GM12878 (cell line): ENCODE data around the gene CRIM1. TPM values are rescaled to one million over a fixed set of nuclear protein-coding genes. Genes with fewer than 3 reads are reported as not detected.

Experiments
- ATAC-seq: fragments of 200-7000 bp; cut with Tn5 transposase; 3 replicates; pipeline ENCODE4 v1.9.1; 2020; ENCODE audit warnings: mild to moderate bottlenecking, moderate library complexity
- BruUV-seq: library from RNA; stranded (reverse); fragments of 400-500 nt; replicated peaks from 2 replicates; lab custom pipeline; 2021; lab: Mats Ljungman, UMichigan
- CTCF ChIA-PET: fragments of 300-600 bp; sonication (Branson Sonifier 250); formaldehyde crosslinking; extraction: SDS; loops from one replicate; lab custom pipeline; 2021; ENCODE audit warnings: inconsistent platforms; lab: Yijun Ruan, JAX
- POLR2A ChIA-PET: fragments of 350-600 bp; formaldehyde crosslinking; extraction: SDS; loops from one replicate; lab custom pipeline; 2021; ENCODE audit warnings: inconsistent platforms; lab: Charles Lee
- RAD21 ChIA-PET: fragments of 300-600 bp; sonication (Branson Sonifier 250); formaldehyde crosslinking; loops from one replicate; lab custom pipeline; 2023; ENCODE audit warnings: antibody characterized with exemption; ENCODE audit not compliant: unreplicated experiment; lab: Charles Lee
- SMC1A ChIA-PET: fragments of 300-600 bp; sonication (Branson Sonifier 250); formaldehyde crosslinking; loops from one replicate; lab custom pipeline; 2023; ENCODE audit not compliant: unreplicated experiment, uncharacterized antibody; lab: Charles Lee
- DNase-seq: peaks from one replicate; pipeline ENCODE4 v3.0.0-alpha.2; 2011; ENCODE audit warnings: low read depth, low spot score
- FAIRE-seq: peaks from 3 replicates; lab custom pipeline; 2011; peaks lifted over from hg19 to GRCh38; lab: Jason Lieb, UNC
- H2AFZ ChIP-seq: 2 replicates; pipeline ENCODE4 v1.6.0; 2011; ENCODE audit warnings: low read depth, low read length, control low read depth; ENCODE audit not compliant: control insufficient read depth
- H3K27ac ChIP-seq: 2 replicates; pipeline ENCODE4 v1.5.1; 2011; ENCODE audit warnings: control low read depth; ENCODE audit not compliant: control insufficient read depth, insufficient read depth
- H3K27me3 ChIP-seq, 2 experiments: replicated peaks in 1 of 2; 2 replicates each; pipeline versions ENCODE4 v1.6.0 to v1.6.1; 2011; ENCODE audit warnings: low read length in 1 of 2; ENCODE audit not compliant: control insufficient read depth in 2 of 2, insufficient read depth in 2 of 2
- H3K36me3 ChIP-seq, 2 experiments: 2 replicates each; pipeline ENCODE4 v1.5.1; 2011; ENCODE audit warnings: low read length in 1 of 2; ENCODE audit not compliant: control insufficient read depth in 2 of 2, insufficient read depth in 2 of 2
- H3K4me1 ChIP-seq: 2 replicates; pipeline ENCODE4 v1.6.1; 2011; ENCODE audit warnings: mild to moderate bottlenecking, low read length, moderate library complexity, mixed read lengths; ENCODE audit not compliant: control insufficient read depth, insufficient read depth
- H3K4me2 ChIP-seq: 2 replicates; pipeline ENCODE4 v1.6.0; 2011; ENCODE audit warnings: control low read depth; ENCODE audit not compliant: control insufficient read depth, insufficient read depth
- H3K4me3 ChIP-seq: fragments of 200-600 bp; sonication (generic); 2 replicates; pipeline ENCODE4 v1.5.1; 2016
- H3K79me2 ChIP-seq: 2 replicates; pipeline ENCODE4 v1.6.0; 2011; ENCODE audit warnings: low read length; ENCODE audit not compliant: control insufficient read depth, insufficient read depth
- H3K9ac ChIP-seq: 2 replicates; pipeline ENCODE4 v1.8.0; 2011; ENCODE audit warnings: low read length, control low read depth, mixed read lengths; ENCODE audit not compliant: control insufficient read depth, insufficient read depth
- H3K9me3 ChIP-seq: replicated peaks from 3 replicates; pipeline ENCODE4 v1.5.1; 2011; ENCODE audit warnings: mild to moderate bottlenecking, low read length; ENCODE audit not compliant: control insufficient read depth, insufficient read depth
- H4K20me1 ChIP-seq: 2 replicates; pipeline ENCODE4 v1.6.0; 2011; ENCODE audit not compliant: control insufficient read depth, insufficient read depth
- BACH1 ChIP-seq: fragments of 450-650 bp; IDR thresholded peaks from 2 replicates; pipeline ENCODE4 v1.6.1; 2017; ENCODE audit warnings: mild to moderate bottlenecking, borderline replicate concordance
- CBFB ChIP-seq: IDR thresholded peaks from 2 replicates; pipeline ENCODE4 v1.6.1; 2016; ENCODE audit warnings: antibody characterized with exemption, low read depth
- CHD2 ChIP-seq: IDR thresholded peaks from 2 replicates; pipeline ENCODE4 v1.6.1; 2011; ENCODE audit warnings: low read depth, low read length, improper control_type of control experiment, borderline replicate concordance
- EGR1 ChIP-seq, 2 experiments: IDR thresholded peaks; 1 replicate in 1 of 2; 2 replicates in 1 of 2; pipeline ENCODE4 v1.6.1; 2011 to 2012; ENCODE audit warnings: low read depth in 2 of 2, low read length in 2 of 2, borderline replicate concordance in 1 of 2, mild to moderate bottlenecking in 1 of 2, moderate library complexity in 1 of 2
- HDAC6 ChIP-seq: fragments of 200-600 bp; sonication (generic); IDR thresholded peaks from one replicate; pipeline ENCODE4 v1.8.0; 2017; ENCODE audit warnings: antibody characterized with exemption; ENCODE audit not compliant: unreplicated experiment
- MTA3 ChIP-seq: IDR thresholded peaks from 2 replicates; pipeline ENCODE4 v1.6.1; 2012; ENCODE audit warnings: low read length, inconsistent platforms, borderline replicate concordance
- MYB ChIP-seq: fragments of 150-350 bp; IDR thresholded peaks from 2 replicates; pipeline ENCODE4 v1.6.1; 2014; ENCODE audit warnings: mild to moderate bottlenecking, low read depth, low read length, borderline replicate concordance
- NFIC ChIP-seq: IDR thresholded peaks from 2 replicates; pipeline ENCODE4 v1.6.1; 2012; ENCODE audit warnings: low read depth, mild to moderate bottlenecking, inconsistent platforms, low read length, moderate library complexity
- NFYB ChIP-seq: IDR thresholded peaks from 2 replicates; pipeline ENCODE4 v1.6.1; 2011; ENCODE audit warnings: low read depth, mild to moderate bottlenecking, low read length, improper control_type of control experiment, moderate library complexity; ENCODE audit not compliant: insufficient read depth
- RUNX3 ChIP-seq: IDR thresholded peaks from 2 replicates; pipeline ENCODE4 v1.6.1; 2012; ENCODE audit warnings: low read length, inconsistent platforms
- ZNF622 ChIP-seq: fragments of 450-650 bp; IDR thresholded peaks from 2 replicates; pipeline ENCODE4 v1.6.1; 2017; ENCODE audit warnings: mild to moderate bottlenecking, inconsistent platforms
- ZSCAN29 ChIP-seq: fragments of 450-650 bp; IDR thresholded peaks from 2 replicates; pipeline ENCODE4 v1.6.1; 2017; ENCODE audit warnings: mild to moderate bottlenecking, moderate library complexity
- ZZZ3 ChIP-seq: IDR thresholded peaks from 2 replicates; pipeline ENCODE4 v1.6.1; 2011; ENCODE audit warnings: low read depth; ENCODE audit not compliant: control insufficient read depth, insufficient read length
- whole genome bisulfite sequencing: methylation state at CpG from one replicate; pipeline ENCODE4 v1.1.6; 2016; ENCODE audit warnings: low lambda C conversion rate; ENCODE audit not compliant: insufficient replicate concordance, insufficient coverage; ENCODE audit errors: missing lambda C conversion rate; 5-methylcytosine and 5-hydroxymethylcytosine counted together
- in situ Hi-C: fragments of 300-500 bp; cut with MboI; formaldehyde crosslinking; loops from 9 replicates; pipeline ENCODE4 v1.14.3; 2018; ENCODE audit warnings: mixed read lengths
- intact Hi-C: fragments of 100-400 bp; cut with micrococcal nuclease; formaldehyde crosslinking; loops from one replicate; pipeline ENCODE4 v1.14.2; 2022; ENCODE audit not compliant: unreplicated experiment
- polyA plus RNA-seq, 11 experiments: library from polyadenylated mRNA; depleted of rRNA in 4 of 11; unstranded in 6 of 11; stranded (reverse) in 5 of 11; fragments of >200 nt; fragmentation: Nextera tagmentation in 4 of 11; fragmentation: Illumina TruSeq in 1 of 11; extraction: Ambion mirVana in 4 of 11; extraction: Trizol in 1 of 11; gene quantifications; 1 replicate in 1 of 11; 2 replicates in 10 of 11; pipeline versions ENCODE4 v1.2.1 to v1.2.3, GENCODE V29; 2011 to 2016; ENCODE audit warnings: inconsistent platforms in 2 of 11, missing spikeins in 2 of 11, low read depth in 1 of 11
- total RNA-seq, 4 experiments: library from RNA; depleted of rRNA in 3 of 4; stranded (reverse); fragments of >200 nt in 3 of 4; fragmentation: Illumina TruSeq in 1 of 4; extraction: Trizol in 1 of 4; gene quantifications; 2 replicates each; pipeline versions ENCODE4 v1.2.1 to v1.2.3, GENCODE V29; 2013 to 2021
- TF ChIP-seq, protein P1 (sequence below): IDR thresholded peaks from 2 replicates; pipeline ENCODE4 v1.6.1; 2012; ENCODE audit warnings: low read depth, low read length, improper control_type of control experiment
- TF ChIP-seq, protein P2 (sequence below): fragments of 450-650 bp; IDR thresholded peaks from 2 replicates; pipeline ENCODE4 v1.6.1; 2017; ENCODE audit warnings: mild to moderate bottlenecking, moderate library complexity
- TF ChIP-seq, protein P3 (sequence below): IDR thresholded peaks from 2 replicates; pipeline ENCODE4 v1.6.1; 2011; ENCODE audit warnings: low read depth, low read length, improper control_type of control experiment, borderline replicate concordance

The CRIM1 gene
- total and polyA plus RNA-seq, 10 of the 15 experiments (the other 5 are each of a cell fraction or from before 2014, with no cell fraction given), result 0.42 to 7.4 (median 3.1) TPM

DNA sequence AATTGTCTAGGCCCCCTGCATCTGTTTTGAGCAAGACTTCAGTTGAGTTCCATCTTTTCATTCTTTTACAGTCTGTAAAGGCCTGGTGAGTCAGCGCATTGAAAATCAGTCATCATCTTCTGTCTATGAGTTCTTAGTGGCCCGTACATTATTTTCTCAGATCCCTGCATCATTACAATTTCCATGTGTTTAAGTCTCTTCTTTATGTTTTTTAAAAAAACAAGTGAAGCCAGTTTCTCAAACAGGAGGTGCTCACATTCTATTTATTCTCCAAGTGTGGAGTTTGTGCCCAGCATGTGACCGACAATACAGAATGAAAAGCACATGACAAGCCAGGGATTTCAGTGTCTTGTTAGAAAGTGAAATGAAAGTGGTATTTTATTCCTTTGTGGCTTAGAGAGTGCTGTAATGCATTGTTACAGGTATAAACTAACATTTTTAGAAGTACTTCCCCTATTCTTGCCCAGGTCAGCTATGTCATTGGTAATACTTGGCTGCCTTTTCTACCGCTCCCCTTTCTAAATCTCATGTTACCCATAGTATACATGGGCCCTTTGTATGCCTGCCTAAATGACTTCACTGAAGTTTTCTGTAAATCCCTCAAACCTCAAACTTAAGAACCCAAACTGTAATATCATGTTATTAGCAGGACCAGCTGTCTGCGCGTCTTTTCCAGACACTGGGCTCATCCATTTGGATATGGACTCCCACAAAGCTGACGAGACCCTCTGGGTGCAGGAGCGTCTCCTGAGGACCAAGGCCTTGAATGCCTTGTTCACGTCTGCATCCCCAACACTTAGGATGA, 174.8 kb downstream of the CRIM1 start:
- Histone ChIP-seq H3K27me3 (no peaks in the 10 kb centered on the region), H3K36me3 (no peaks in the 10 kb centered on the region), H2AFZ (no peak overlapping the region), H3K27ac (no peak overlapping the region), H3K4me1 (peaks cover 24% of the 10 kb centered on the region), H3K4me2 (peak overlapping the region; percentile 57), H3K79me2 (no peaks in the 10 kb centered on the region), H3K9me3 (no peaks in the 10 kb centered on the region), H3K4me3 (no peak overlapping the region), H4K20me1 (no peaks in the 10 kb centered on the region), H3K9ac (no peak overlapping the region)
- no TSS peak for BruUV-seq
- POLR2A ChIA-PET, result no interaction called here
- in situ Hi-C loops, result no loop called here
- ATAC-seq (peak; percentile 94), FAIRE-seq (no peak), DNase-seq (peak; percentile 43)
- CTCF ChIA-PET, result interaction anchor here (2.1 kb wide), 1 partner anchor 10 kb away, joined by 5 read pairs; no protein-coding TSS in a partner anchor
- SMC1A ChIA-PET, result interaction anchor here (1.2 to 2.2 kb wide), 2 partner anchors 26 to 116 kb away, joined by 3 to 4 read pairs; no protein-coding TSS in a partner anchor
- intact Hi-C loops, result loop anchor here (2.0 kb wide), 1 partner anchor 66 kb away; no protein-coding TSS in a partner anchor
- RAD21 ChIA-PET, result interaction anchor here (0.6 to 1.5 kb wide), 3 partner anchors 17 to 178 kb away, joined by 3 read pairs; no protein-coding TSS in a partner anchor
- WGBS, result 77% methylated on average over 9 of the region's 9 CpGs
- TF ChIP-seq CBFB, result peak; percentile 45; the same call in 1 of the 2 replicates
- TF ChIP-seq NFIC, result peak; percentile 80
- TF ChIP-seq NFYB, result no peak
- TF ChIP-seq ZZZ3, result no peak
- no peak for TF ChIP-seq MYB
- TF ChIP-seq CHD2, result no peak
- TF ChIP-seq, protein P1, sequence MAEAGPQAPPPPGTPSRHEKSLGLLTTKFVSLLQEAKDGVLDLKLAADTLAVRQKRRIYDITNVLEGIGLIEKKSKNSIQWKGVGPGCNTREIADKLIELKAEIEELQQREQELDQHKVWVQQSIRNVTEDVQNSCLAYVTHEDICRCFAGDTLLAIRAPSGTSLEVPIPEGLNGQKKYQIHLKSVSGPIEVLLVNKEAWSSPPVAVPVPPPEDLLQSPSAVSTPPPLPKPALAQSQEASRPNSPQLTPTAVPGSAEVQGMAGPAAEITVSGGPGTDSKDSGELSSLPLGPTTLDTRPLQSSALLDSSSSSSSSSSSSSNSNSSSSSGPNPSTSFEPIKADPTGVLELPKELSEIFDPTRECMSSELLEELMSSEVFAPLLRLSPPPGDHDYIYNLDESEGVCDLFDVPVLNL, result no peak
- TF ChIP-seq ZNF622, result no peak
- no peak for TF ChIP-seq HDAC6
- peak; percentile 86 for TF ChIP-seq RUNX3
- TF ChIP-seq, protein P2, sequence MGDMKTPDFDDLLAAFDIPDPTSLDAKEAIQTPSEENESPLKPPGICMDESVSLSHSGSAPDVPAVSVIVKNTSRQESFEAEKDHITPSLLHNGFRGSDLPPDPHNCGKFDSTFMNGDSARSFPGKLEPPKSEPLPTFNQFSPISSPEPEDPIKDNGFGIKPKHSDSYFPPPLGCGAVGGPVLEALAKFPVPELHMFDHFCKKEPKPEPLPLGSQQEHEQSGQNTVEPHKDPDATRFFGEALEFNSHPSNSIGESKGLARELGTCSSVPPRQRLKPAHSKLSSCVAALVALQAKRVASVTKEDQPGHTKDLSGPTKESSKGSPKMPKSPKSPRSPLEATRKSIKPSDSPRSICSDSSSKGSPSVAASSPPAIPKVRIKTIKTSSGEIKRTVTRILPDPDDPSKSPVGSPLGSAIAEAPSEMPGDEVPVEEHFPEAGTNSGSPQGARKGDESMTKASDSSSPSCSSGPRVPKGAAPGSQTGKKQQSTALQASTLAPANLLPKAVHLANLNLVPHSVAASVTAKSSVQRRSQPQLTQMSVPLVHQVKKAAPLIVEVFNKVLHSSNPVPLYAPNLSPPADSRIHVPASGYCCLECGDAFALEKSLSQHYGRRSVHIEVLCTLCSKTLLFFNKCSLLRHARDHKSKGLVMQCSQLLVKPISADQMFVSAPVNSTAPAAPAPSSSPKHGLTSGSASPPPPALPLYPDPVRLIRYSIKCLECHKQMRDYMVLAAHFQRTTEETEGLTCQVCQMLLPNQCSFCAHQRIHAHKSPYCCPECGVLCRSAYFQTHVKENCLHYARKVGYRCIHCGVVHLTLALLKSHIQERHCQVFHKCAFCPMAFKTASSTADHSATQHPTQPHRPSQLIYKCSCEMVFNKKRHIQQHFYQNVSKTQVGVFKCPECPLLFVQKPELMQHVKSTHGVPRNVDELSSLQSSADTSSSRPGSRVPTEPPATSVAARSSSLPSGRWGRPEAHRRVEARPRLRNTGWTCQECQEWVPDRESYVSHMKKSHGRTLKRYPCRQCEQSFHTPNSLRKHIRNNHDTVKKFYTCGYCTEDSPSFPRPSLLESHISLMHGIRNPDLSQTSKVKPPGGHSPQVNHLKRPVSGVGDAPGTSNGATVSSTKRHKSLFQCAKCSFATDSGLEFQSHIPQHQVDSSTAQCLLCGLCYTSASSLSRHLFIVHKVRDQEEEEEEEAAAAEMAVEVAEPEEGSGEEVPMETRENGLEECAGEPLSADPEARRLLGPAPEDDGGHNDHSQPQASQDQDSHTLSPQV, result no peak
- TF ChIP-seq, protein P3, sequence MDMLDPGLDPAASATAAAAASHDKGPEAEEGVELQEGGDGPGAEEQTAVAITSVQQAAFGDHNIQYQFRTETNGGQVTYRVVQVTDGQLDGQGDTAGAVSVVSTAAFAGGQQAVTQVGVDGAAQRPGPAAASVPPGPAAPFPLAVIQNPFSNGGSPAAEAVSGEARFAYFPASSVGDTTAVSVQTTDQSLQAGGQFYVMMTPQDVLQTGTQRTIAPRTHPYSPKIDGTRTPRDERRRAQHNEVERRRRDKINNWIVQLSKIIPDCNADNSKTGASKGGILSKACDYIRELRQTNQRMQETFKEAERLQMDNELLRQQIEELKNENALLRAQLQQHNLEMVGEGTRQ, result peak; percentile 32; the same call in 1 of the 2 replicates
- TF ChIP-seq ZSCAN29, result no peak
- TF ChIP-seq MTA3, result peak; percentile 44; the same call in 1 of the 2 replicates
- TF ChIP-seq EGR1 (IDR thresholded peaks at IDR 0.05; ENCODE audit: borderline replicate concordance in 1 of 2, low read depth in 2 of 2, low read length in 2 of 2), result no peak
- TF ChIP-seq BACH1, result no peak
